ENCODE data around the gene ZDHHC6.

ZDHHC6 gene

GRCh38 chr10:112461029-112461887, 14.5 kb upstream of the ZDHHC6 start:
- H3K27ac Mint-ChIP-seq, result peak overlapping the region; percentile 95
- H3K9me3 Mint-ChIP-seq, result peaks cover 5% of the 10 kb centered on the region
- H3K27me3 Mint-ChIP-seq, result no peaks in the 10 kb centered on the region
- DNase-seq, result no peak
- no peak overlapping the region for H3K4me3 Mint-ChIP-seq
- peaks cover 60% of the 10 kb centered on the region for H3K36me3 Mint-ChIP-seq (ENCODE audit: low read depth)
- H3K4me1 Mint-ChIP-seq (ENCODE audit: low read depth), result peaks cover 34% of the 10 kb centered on the region

GRCh38 chr10:112460366-112460765, 13.7 kb upstream of the ZDHHC6 start:
- Mint-ChIP-seq H3K27me3 (no peaks in the 10 kb centered on the region), H3K4me1 (ENCODE audit: low read depth) (peaks cover 37% of the 10 kb centered on the region), H3K9me3 (peaks cover 5% of the 10 kb centered on the region), H3K36me3 (ENCODE audit: low read depth) (peaks cover 53% of the 10 kb centered on the region), H3K4me3 (no peak overlapping the region), H3K27ac (peak overlapping the region; percentile 95)
- DNase-seq, result no peak

- Mint-ChIP-seq H3K4me1 (ENCODE audit: low read depth) (peaks cover 39% of the 10 kb centered on the region), H3K27me3 (no peaks in the 10 kb centered on the region), H3K27ac (peak overlapping the region; percentile 89), H3K36me3 (ENCODE audit: low read depth) (peaks cover 25% of the 10 kb centered on the region), H3K4me3 (no peak overlapping the region), H3K9me3 (no peaks in the 10 kb centered on the region)
- no peak for DNase-seq
Observed at GRCh38 chr10:112456533-112456932, 9.8 kb upstream of the ZDHHC6 start.

- H3K27me3 Mint-ChIP-seq, result no peaks in the 10 kb centered on the region
- no peaks in the 10 kb centered on the region for H3K9me3 Mint-ChIP-seq
- peaks cover 27% of the 10 kb centered on the region for H3K36me3 Mint-ChIP-seq (ENCODE audit: low read depth)
- no peak for DNase-seq
- H3K4me3 Mint-ChIP-seq, result no peak overlapping the region
- H3K27ac Mint-ChIP-seq, result peak overlapping the region; percentile 89
- peaks cover 39% of the 10 kb centered on the region for H3K4me1 Mint-ChIP-seq (ENCODE audit: low read depth)
Observed at GRCh38 chr10:112454910-112455779, 8.4 kb upstream of the ZDHHC6 start.

- Mint-ChIP-seq H3K4me3 (peak overlapping the region; percentile 87), H3K4me1 (ENCODE audit: low read depth) (peaks cover 50% of the 10 kb centered on the region), H3K36me3 (ENCODE audit: low read depth) (peaks cover 68% of the 10 kb centered on the region), H3K27me3 (no peaks in the 10 kb centered on the region), H3K9me3 (no peaks in the 10 kb centered on the region), H3K27ac (peak overlapping the region; percentile 16)
- DNase-seq, result no peak
Observed at GRCh38 chr10:112448888-112449287, 2.2 kb upstream of the ZDHHC6 start.

GRCh38 chr10:112447620-112447928, 860 bp upstream of the ZDHHC6 start:
- DNase-seq, result no peak
- Mint-ChIP-seq H3K9me3 (no peaks in the 10 kb centered on the region), H3K4me3 (peak overlapping the region; percentile 87), H3K36me3 (ENCODE audit: low read depth) (peaks cover 76% of the 10 kb centered on the region), H3K27me3 (no peaks in the 10 kb centered on the region), H3K4me1 (ENCODE audit: low read depth) (peaks cover 54% of the 10 kb centered on the region), H3K27ac (peak overlapping the region; percentile 94)

GRCh38 chr10:112446055-112446854, 459 bp downstream of the ZDHHC6 start:
- no peak for DNase-seq
- H3K27ac Mint-ChIP-seq, result peak overlapping the region; percentile 94
- H3K27me3 Mint-ChIP-seq, result no peaks in the 10 kb centered on the region
- peaks cover 63% of the 10 kb centered on the region for H3K4me1 Mint-ChIP-seq (ENCODE audit: low read depth)
- H3K36me3 Mint-ChIP-seq (ENCODE audit: low read depth), result peaks cover 86% of the 10 kb centered on the region
- H3K4me3 Mint-ChIP-seq, result peak overlapping the region; percentile 87
- H3K9me3 Mint-ChIP-seq, result no peaks in the 10 kb centered on the region

GRCh38 chr10:112442063-112442462, 4.7 kb downstream of the ZDHHC6 start:
- peaks cover 89% of the 10 kb centered on the region for H3K36me3 Mint-ChIP-seq (ENCODE audit: low read depth)
- no peak for DNase-seq
- H3K27ac Mint-ChIP-seq, result peak overlapping the region; percentile 72

GRCh38 chr10:112441520-112441919, 5.2 kb downstream of the ZDHHC6 start:
- H3K4me1 Mint-ChIP-seq (ENCODE audit: low read depth), result peaks cover 50% of the 10 kb centered on the region
- H3K36me3 Mint-ChIP-seq (ENCODE audit: low read depth), result peaks cover 89% of the 10 kb centered on the region
- H3K9me3 Mint-ChIP-seq, result no peaks in the 10 kb centered on the region
- H3K4me3 Mint-ChIP-seq, result no peak overlapping the region
- no peaks in the 10 kb centered on the region for H3K27me3 Mint-ChIP-seq
- no peak for DNase-seq
- H3K27ac Mint-ChIP-seq, result peak overlapping the region; percentile 72

More at GRCh38 chr10:112442063-112442462, 4.7 kb downstream of the ZDHHC6 start:
- H3K9me3 Mint-ChIP-seq, result no peaks in the 10 kb centered on the region
- no peak overlapping the region for H3K4me3 Mint-ChIP-seq
- H3K27me3 Mint-ChIP-seq, result no peaks in the 10 kb centered on the region
- peaks cover 50% of the 10 kb centered on the region for H3K4me1 Mint-ChIP-seq (ENCODE audit: low read depth)

GRCh38 chr10:112438356-112438755, 8.4 kb downstream of the ZDHHC6 start:
- Mint-ChIP-seq H3K36me3 (ENCODE audit: low read depth) (peaks cover 85% of the 10 kb centered on the region), H3K9me3 (no peaks in the 10 kb centered on the region), H3K4me3 (no peak overlapping the region), H3K27me3 (no peaks in the 10 kb centered on the region), H3K27ac (no peak overlapping the region), H3K4me1 (ENCODE audit: low read depth) (peaks cover 23% of the 10 kb centered on the region)
- no peak for DNase-seq

GRCh38 chr10:112434988-112435619, 11.6 kb downstream of the ZDHHC6 start:
- Mint-ChIP-seq H3K4me3 (no peak overlapping the region), H3K36me3 (ENCODE audit: low read depth) (peaks cover 83% of the 10 kb centered on the region), H3K9me3 (no peaks in the 10 kb centered on the region), H3K27me3 (no peaks in the 10 kb centered on the region), H3K27ac (no peak overlapping the region), H3K4me1 (ENCODE audit: low read depth) (peaks cover 2% of the 10 kb centered on the region)
- DNase-seq, result no peak

GRCh38 chr10:112433136-112433535, 13.6 kb downstream of the ZDHHC6 start:
- Mint-ChIP-seq H3K27me3 (no peaks in the 10 kb centered on the region), H3K4me3 (no peak overlapping the region), H3K27ac (peak overlapping the region; percentile 5), H3K36me3 (ENCODE audit: low read depth) (peaks cover 86% of the 10 kb centered on the region), H3K4me1 (ENCODE audit: low read depth) (no peaks in the 10 kb centered on the region), H3K9me3 (no peaks in the 10 kb centered on the region)
- DNase-seq, result no peak

- Mint-ChIP-seq H3K4me1 (ENCODE audit: low read depth) (no peaks in the 10 kb centered on the region), H3K36me3 (ENCODE audit: low read depth) (peaks cover 91% of the 10 kb centered on the region), H3K4me3 (no peak overlapping the region), H3K9me3 (no peaks in the 10 kb centered on the region), H3K27me3 (no peaks in the 10 kb centered on the region), H3K27ac (peak overlapping the region; percentile 75)
- no peak for DNase-seq
Observed at GRCh38 chr10:112429654-112430230, 17.0 kb downstream of the ZDHHC6 start.

- no peak for DNase-seq
- Mint-ChIP-seq H3K27me3 (no peaks in the 10 kb centered on the region), H3K36me3 (ENCODE audit: low read depth) (peaks cover 91% of the 10 kb centered on the region), H3K4me3 (no peak overlapping the region), H3K9me3 (no peaks in the 10 kb centered on the region), H3K27ac (peak overlapping the region; percentile 75), H3K4me1 (ENCODE audit: low read depth) (no peaks in the 10 kb centered on the region)
Observed at GRCh38 chr10:112429147-112429546, 17.6 kb downstream of the ZDHHC6 start.
